Smooth muscle cell (in vitro differentiated cells): ENCODE measurements around the gene ATRX. TPM values are rescaled to one million over a fixed set of nuclear protein-coding genes. Genes with fewer than 3 reads are reported as not detected.
A peak's percentile ranks its signal among the peaks of the same experiment; 100 is the strongest.

Experiments used
- DNase-seq: peaks from one replicate; lab custom pipeline; 2025; ENCODE audit not compliant: unreplicated experiment; lab: John Stamatoyannopoulos, UW
- H2AFZ ChIP-seq: fragments of 200-600 bp; sonication (generic); 2 replicates; pipeline ENCODE4 v1.6.0; 2016; ENCODE audit warnings: antibody characterized with exemption, low read depth, mild to moderate bottlenecking
- H3F3A ChIP-seq: fragments of 200-600 bp; sonication (generic); 2 replicates; pipeline ENCODE4 v1.6.0; 2017; ENCODE audit warnings: antibody characterized with exemption, low read depth
- H3K27ac ChIP-seq: fragments of 200-600 bp; sonication (generic); 2 replicates; pipeline ENCODE4 v1.5.1; 2016; ENCODE audit warnings: low read depth, mild to moderate bottlenecking
- H3K27me3 ChIP-seq: fragments of 200-600 bp; sonication (generic); 2 replicates; pipeline ENCODE4 v1.6.1; 2016; ENCODE audit warnings: low read depth, mild to moderate bottlenecking
- H3K36me3 ChIP-seq: fragments of 200-600 bp; sonication (generic); 2 replicates; pipeline ENCODE4 v1.5.1; 2016; ENCODE audit warnings: low read depth
- H3K4me1 ChIP-seq: fragments of 200-600 bp; sonication (generic); 2 replicates; pipeline ENCODE4 v1.5.1; 2016; ENCODE audit warnings: low read depth
- H3K4me2 ChIP-seq: fragments of 200-600 bp; sonication (generic); 2 replicates; pipeline ENCODE4 v1.6.0; 2016; ENCODE audit warnings: mild to moderate bottlenecking
- H3K4me3 ChIP-seq: fragments of 200-600 bp; sonication (generic); 2 replicates; pipeline ENCODE4 v1.5.1; 2016; ENCODE audit warnings: mild to moderate bottlenecking
- H3K79me2 ChIP-seq: fragments of 200-600 bp; sonication (generic); 2 replicates; pipeline ENCODE4 v1.6.0; 2016; ENCODE audit warnings: low read depth, mild to moderate bottlenecking
- H3K9ac ChIP-seq: fragments of 200-600 bp; sonication (generic); 2 replicates; pipeline ENCODE4 v1.6.0; 2016; ENCODE audit warnings: low read depth
- H3K9me3 ChIP-seq: fragments of 200-600 bp; sonication (generic); replicated peaks from 2 replicates; pipeline ENCODE4 v1.5.1; 2016; ENCODE audit warnings: low read depth
- H4K20me1 ChIP-seq: fragments of 200-600 bp; sonication (generic); 2 replicates; pipeline ENCODE4 v1.6.0; 2016; ENCODE audit warnings: low read depth
- CTCF ChIP-seq: fragments of 200-600 bp; sonication (generic); IDR thresholded peaks from 2 replicates; pipeline ENCODE4 v1.5.1; 2017; ENCODE audit warnings: borderline replicate concordance, mild to moderate bottlenecking, antibody characterized with exemption; ENCODE audit not compliant: insufficient read depth, poor library complexity, severe bottlenecking
- WGBS: methylation state at CpG from one replicate; pipeline ENCODE4 v1.1.7; 2016; ENCODE audit warnings: low lambda C conversion rate; 5-methylcytosine and 5-hydroxymethylcytosine counted together
- polyA plus RNA-seq: library from polyadenylated mRNA; unstranded; fragments of >200 nt; fragmentation: Nextera tagmentation; extraction: Ambion mirVana; gene quantifications from 2 replicates; pipeline ENCODE4 v1.2.1, GENCODE V29; 2016
- total RNA-seq: library from RNA; depleted of rRNA; stranded (reverse); fragments of >200 nt; gene quantifications from 2 replicates; pipeline ENCODE4 v1.2.3, GENCODE V29; 2014

Gene ATRX
- total and polyA plus RNA-seq, 2 experiments from 2014 or later, result 38.0 to 79.2 TPM

GRCh38 chrX:77679144-77679543, 106.9 kb downstream of the ATRX start:
- Histone ChIP-seq H3K27ac (no peak overlapping the region), H2AFZ (no peak overlapping the region), H3K4me3 (no peak overlapping the region), H3K79me2 (no peaks in the 10 kb centered on the region), H3K4me1 (no peaks in the 10 kb centered on the region), H3K36me3 (no peaks in the 10 kb centered on the region), H3K27me3 (no peaks in the 10 kb centered on the region), H3K4me2 (no peak overlapping the region), H4K20me1 (no peaks in the 10 kb centered on the region), H3F3A (no peaks in the 10 kb centered on the region), H3K9ac (no peak overlapping the region), H3K9me3 (no peaks in the 10 kb centered on the region)
- no peak for TF ChIP-seq CTCF
- DNase-seq, result no peak
- 66% methylated on average over 1 of the region's 1 CpG for WGBS

GRCh38 chrX:77675986-77676385, 110.0 kb downstream of the ATRX start:
- Histone ChIP-seq H3K4me1 (no peaks in the 10 kb centered on the region), H4K20me1 (no peaks in the 10 kb centered on the region), H3K4me3 (no peak overlapping the region), H3K27me3 (no peaks in the 10 kb centered on the region), H3K36me3 (no peaks in the 10 kb centered on the region), H3K79me2 (no peaks in the 10 kb centered on the region), H3K9ac (no peak overlapping the region), H3F3A (no peaks in the 10 kb centered on the region), H2AFZ (no peak overlapping the region), H3K4me2 (no peak overlapping the region), H3K9me3 (no peaks in the 10 kb centered on the region), H3K27ac (no peak overlapping the region)
- 66% methylated on average over 3 of the region's 3 CpGs for WGBS
- no peak for TF ChIP-seq CTCF
- no peak for DNase-seq

GRCh38 chrX:77668391-77669237, 117.4 kb downstream of the ATRX start:
- 72% methylated on average over 10 of the region's 10 CpGs for WGBS
- Histone ChIP-seq H3K9ac (no peak overlapping the region), H2AFZ (no peak overlapping the region), H3K79me2 (no peaks in the 10 kb centered on the region), H3K4me3 (no peak overlapping the region), H3K27ac (peak overlapping the region; percentile 6), H3K27me3 (no peaks in the 10 kb centered on the region), H3F3A (no peaks in the 10 kb centered on the region), H3K9me3 (no peaks in the 10 kb centered on the region), H3K36me3 (no peaks in the 10 kb centered on the region), H4K20me1 (no peaks in the 10 kb centered on the region), H3K4me2 (no peak overlapping the region), H3K4me1 (no peaks in the 10 kb centered on the region)
- TF ChIP-seq CTCF, result no peak
- DNase-seq, result no peak

- Histone ChIP-seq H3K9me3 (no peaks in the 10 kb centered on the region), H3K79me2 (no peaks in the 10 kb centered on the region), H4K20me1 (peaks cover 3% of the 10 kb centered on the region), H3K27ac (no peak overlapping the region), H3K4me1 (no peaks in the 10 kb centered on the region), H3K36me3 (no peaks in the 10 kb centered on the region), H3K9ac (no peak overlapping the region), H3K4me2 (no peak overlapping the region), H2AFZ (no peak overlapping the region), H3F3A (no peaks in the 10 kb centered on the region), H3K27me3 (no peaks in the 10 kb centered on the region), H3K4me3 (no peak overlapping the region)
- DNase-seq, result no peak
- 75% methylated on average over 3 of the region's 3 CpGs for WGBS
- TF ChIP-seq CTCF, result no peak
Observed at GRCh38 chrX:77658886-77659285, 127.1 kb downstream of the ATRX start.
